ENCODE data around the gene GARIN5A.

DNA sequence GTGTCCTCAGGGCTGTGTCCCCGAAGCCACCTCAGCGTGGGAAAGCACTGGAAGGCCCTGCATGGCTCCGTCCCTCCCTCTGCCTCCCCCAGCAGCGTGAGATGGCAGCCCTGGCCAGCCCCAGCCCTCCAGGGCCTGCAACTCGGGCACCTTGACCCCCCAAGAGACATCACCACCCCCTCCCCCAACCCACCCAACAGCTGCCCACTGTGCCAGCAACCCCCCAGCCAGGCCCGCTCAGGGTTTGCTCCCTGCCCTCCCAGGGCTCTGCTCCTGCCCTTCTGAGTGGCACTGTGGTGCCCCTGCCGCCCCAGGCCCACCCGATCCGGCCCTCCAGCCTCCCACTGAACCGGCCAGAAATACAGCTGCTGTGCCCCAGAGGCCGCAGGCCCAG lies 38.5 kb upstream of the GARIN5A start:
- TF ChIP-seq, protein P1, sequence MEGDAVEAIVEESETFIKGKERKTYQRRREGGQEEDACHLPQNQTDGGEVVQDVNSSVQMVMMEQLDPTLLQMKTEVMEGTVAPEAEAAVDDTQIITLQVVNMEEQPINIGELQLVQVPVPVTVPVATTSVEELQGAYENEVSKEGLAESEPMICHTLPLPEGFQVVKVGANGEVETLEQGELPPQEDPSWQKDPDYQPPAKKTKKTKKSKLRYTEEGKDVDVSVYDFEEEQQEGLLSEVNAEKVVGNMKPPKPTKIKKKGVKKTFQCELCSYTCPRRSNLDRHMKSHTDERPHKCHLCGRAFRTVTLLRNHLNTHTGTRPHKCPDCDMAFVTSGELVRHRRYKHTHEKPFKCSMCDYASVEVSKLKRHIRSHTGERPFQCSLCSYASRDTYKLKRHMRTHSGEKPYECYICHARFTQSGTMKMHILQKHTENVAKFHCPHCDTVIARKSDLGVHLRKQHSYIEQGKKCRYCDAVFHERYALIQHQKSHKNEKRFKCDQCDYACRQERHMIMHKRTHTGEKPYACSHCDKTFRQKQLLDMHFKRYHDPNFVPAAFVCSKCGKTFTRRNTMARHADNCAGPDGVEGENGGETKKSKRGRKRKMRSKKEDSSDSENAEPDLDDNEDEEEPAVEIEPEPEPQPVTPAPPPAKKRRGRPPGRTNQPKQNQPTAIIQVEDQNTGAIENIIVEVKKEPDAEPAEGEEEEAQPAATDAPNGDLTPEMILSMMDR (IDR thresholded peaks at IDR 0.05), result no peak
- no peak for TF ChIP-seq ZFX (IDR thresholded peaks at IDR 0.05; ENCODE audit: borderline replicate concordance)
